ENCODE data around the gene TCF7L2. TPM values are rescaled to one million over a fixed set of nuclear protein-coding genes. Genes with fewer than 3 reads are reported as not detected.
A peak's percentile ranks its signal among the peaks of the same experiment; 100 is the strongest.

Gene TCF7L2
- total RNA-seq, 1 donor from 2014 or later, result 45.0 TPM

GRCh38 chr10:112946649-112947048, 3.4 kb upstream of the TCF7L2 start:
- no peak for DNase-seq (ENCODE audit: low spot score)

DNA sequence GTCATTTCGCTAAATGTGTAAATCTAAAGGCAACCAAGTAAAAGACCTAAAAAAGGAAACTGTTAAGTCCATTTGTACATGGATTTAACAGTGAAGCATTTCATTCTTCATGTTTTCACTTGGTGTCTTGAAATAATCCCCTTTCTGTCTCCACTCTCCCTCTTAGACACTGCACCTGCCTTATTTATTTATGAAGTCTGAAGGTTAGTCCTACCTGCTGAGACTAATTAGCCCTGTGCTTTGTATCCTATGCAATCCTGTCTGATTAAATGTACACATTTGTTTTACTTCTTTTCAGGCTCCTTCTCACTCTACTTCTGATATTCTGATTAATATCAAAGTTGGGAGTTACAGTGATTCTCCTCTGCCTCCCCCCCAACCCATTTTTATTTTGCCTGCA, 1.9 kb upstream of the TCF7L2 start:
- no peak for DNase-seq (ENCODE audit: low spot score)

DNA sequence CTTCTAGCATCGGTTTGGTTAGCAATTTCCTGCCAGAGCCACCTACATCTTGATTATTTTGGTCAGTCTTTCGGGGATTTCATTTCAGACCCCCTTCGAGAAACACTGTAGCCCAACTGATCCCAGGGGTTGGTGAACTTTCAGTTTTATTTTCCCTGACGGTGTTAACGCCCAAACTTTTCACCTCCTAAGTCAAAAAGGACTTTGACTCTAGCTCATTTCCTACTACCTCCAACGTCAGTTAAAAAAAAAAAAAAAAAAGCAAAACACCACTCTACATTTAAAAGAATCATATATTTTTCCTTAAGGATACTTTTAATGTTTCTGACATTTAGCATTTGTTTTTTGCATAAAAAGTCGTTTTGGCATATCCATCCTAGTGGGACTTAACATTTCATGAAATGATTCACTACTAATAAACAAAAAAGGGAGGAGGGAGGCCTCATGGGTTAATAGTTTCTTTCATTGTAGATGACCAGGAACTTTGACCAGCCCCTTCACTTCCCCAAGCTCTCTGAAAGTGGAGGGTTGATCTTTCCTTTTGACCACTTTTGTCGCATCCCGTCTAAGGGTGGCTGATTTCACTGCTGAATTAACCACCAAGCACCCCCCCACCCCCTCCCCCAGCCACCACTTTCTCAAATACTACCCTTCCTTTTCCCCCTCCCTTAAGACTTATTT, 764 bp upstream of the TCF7L2 start:
- DNase-seq (ENCODE audit: low spot score), result peak; percentile 22

DNA sequence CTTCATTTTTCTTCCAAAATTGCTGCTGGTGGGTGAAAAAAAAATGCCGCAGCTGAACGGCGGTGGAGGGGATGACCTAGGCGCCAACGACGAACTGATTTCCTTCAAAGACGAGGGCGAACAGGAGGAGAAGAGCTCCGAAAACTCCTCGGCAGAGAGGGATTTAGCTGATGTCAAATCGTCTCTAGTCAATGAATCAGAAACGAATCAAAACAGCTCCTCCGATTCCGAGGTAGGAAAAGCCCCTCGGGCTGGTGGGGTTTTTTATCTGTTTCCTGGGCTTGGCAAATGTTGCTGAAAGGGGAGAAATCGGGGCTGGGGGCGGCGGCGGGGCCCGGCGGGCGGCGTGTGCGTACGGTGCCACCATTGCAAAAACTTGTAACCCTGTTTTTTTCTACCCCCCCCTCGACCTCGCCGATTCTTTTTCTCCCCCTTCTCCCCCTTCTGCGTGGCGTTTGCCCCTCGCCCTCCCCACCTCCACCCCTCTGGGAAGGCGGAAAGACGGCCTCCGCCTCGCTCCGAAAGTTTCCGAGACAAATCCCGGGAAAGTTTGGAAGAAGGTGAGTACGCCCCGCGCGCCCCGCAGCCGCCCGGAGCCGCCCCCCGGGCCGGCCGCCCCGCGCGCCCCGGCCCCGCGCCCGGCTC, 789 bp downstream of the TCF7L2 start:
- DNase-seq (ENCODE audit: low spot score), result peak; percentile 55

- peak; percentile 92 for DNase-seq (ENCODE audit: low spot score)
These were observed 1.6 kb downstream of the TCF7L2 start for GRCh38 chr10:112951359-112952281.

- DNase-seq (ENCODE audit: low spot score), result peak; percentile 37
These were observed 2.5 kb downstream of the TCF7L2 start for GRCh38 chr10:112952282-112953173.

DNA sequence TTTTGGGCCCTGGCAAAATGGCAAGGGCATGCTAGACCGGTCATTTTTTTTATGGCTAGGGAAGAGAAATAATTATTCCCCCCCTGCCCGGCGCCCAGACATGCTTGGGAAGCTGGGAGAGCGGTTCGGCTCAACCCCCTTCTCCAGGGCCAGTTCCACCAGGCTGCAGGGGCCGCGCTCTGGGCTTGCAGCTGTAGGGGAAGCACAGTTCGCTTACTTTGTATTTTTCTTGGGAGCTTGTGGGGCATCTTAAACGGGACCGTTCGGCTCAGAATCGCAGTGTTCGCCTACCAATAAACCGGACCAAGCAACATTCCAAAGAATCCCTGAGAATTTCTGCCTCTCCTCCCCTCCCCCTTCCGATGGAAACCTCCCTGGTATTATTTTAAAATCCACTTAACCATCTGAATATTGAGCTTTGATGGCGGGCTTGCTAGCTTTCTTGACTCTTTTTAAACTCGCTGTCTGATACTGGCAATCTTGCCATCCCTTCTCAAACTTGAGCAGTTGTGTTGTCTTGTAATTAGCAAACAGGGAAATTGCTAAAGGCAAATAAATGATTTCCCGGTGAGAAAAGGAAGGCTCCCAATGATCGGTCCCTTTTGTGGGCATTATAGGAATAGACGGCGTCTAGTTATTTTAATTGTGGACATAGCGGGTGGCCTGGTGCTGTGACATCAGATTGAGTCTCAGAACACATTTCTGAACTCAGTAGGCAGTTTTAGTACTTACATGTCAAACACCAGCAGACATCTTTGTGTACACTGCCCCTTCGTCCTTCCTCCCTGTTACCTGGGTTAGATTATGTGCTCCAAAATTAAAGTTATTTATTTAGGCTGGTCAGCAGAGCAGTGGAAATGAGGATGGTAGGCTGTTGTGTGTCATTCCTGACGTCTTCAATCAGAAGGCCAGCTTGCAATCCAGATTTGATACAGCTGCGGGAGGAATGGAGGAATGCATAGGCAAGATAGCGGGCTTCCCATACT, 3.4 kb downstream of the TCF7L2 start:
- peak; percentile 54 for DNase-seq (ENCODE audit: low spot score)

DNA sequence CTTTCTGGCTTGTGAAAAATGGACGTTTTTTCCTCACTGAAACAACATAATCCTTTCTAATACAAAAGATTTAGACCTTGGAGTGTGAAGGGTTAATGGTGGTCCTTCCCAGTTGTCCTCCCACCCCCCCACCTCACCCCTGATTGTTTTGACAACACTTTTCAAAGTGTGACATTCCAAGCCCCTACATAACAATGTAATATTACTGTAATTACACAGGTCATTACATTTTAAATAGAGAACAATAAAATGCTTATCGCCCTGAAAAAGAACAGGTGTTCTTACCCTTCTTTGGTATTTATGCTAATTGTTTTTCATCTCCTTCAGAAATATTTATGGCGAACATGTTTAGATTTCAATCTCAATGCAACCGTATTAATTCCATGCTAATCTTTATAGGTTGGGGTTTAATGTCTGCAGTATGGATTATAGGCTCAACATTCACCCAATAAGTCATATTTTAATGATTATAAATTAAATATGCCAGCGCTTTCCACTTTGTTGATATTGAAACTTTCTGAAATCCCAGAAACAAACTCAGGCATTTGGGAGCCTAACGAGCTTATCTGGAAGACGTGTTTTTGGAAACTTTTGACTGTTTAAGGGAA, 5.0 kb downstream of the TCF7L2 start:
- DNase-seq (ENCODE audit: low spot score), result no peak

GRCh38 chr10:112955582-112956421, 5.8 kb downstream of the TCF7L2 start:
- DNase-seq (ENCODE audit: low spot score), result peak; percentile 76

- DNase-seq (ENCODE audit: low spot score), result no peak
These were observed 6.7 kb downstream of the TCF7L2 start for GRCh38 chr10:112956631-112957350.

DNA sequence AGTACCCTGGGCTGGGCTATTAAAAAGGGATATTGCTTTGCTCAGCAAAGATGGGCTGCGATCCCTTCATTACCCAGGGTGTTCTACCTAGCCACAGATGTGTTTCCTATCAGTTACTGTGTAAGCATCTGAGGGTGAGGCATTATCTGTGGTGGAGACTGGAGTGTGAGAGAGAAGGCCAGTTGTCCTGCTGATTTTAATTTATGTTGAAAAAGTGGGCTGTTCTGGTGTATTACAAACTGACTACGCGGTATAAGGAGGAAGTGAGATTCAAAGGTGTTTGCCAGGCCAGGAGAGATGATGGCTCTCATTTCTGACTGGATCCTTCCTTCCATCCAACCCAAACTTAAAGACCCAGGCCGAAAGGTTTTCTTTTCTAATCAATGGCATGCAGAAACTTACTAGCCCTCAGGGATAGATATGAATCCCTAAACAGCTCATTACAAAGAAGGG, 7.6 kb downstream of the TCF7L2 start:
- no peak for DNase-seq (ENCODE audit: low spot score)

DNA sequence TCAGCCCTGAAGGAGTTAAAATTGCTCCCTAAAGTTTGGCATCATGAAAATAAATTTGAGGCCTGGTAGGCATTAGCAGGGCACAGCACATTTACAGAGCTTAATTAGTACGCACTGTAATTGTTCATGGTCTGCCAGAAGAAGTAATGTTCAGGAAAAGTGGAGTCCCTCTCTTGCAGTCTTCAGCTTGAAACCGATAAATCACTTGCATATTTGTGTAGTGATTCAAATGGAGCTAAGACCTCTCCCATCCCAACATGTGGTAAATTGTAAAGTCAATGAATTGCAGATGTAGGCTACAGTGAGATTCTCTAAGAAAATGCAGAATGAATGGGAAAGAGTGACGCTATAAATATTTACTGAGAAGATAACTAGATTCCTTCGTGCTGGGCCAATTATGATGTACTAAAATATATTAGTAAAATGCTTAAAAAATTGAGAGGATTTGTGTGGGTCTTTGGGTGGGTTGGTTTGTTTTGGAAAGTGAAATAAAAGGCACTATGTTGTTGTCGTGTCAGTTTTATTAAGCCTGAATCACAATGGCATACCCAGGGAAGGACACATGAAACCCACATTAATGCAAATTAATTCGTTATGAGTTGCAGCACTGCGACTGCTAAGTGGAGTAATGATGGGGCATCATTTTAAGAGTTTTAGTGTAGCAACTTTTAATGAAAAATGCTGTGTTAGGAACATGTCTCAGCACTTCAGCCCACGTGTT, 8.4 kb downstream of the TCF7L2 start:
- peak; percentile 92 for DNase-seq (ENCODE audit: low spot score)

GRCh38 chr10:112959207-112959838, 9.3 kb downstream of the TCF7L2 start:
- peak; percentile 35 for DNase-seq (ENCODE audit: low spot score)

DNA sequence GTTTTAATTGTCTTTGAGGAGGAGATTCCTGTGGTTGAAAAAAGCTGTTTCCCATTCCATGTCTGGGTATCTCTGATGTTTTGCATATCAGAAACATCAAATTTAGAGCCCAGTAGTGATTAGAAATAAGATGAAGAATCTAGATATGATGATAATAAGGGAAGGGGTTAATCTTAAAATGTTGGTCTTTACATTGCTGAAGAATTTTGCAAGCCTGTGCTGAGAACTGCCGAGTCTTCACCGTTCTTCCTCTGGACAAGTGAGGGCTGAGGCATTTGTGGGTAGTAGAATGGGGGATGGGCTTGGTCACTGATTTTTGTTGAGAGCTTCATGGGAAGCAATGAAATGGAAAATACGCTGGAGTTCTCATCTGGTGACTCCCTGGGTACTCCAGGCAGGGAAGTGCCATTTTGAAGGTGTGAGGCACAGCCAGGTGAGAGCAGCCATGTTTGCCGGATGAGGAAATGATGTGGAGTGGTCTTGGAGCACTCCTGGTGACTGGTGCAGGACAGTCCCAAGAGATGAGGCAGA, 10.2 kb downstream of the TCF7L2 start:
- no peak for DNase-seq (ENCODE audit: low spot score)

GRCh38 chr10:112961609-112962008, 11.6 kb downstream of the TCF7L2 start:
- no peak for DNase-seq (ENCODE audit: low spot score)

GRCh38 chr10:112962343-112962742, 12.3 kb downstream of the TCF7L2 start:
- DNase-seq (ENCODE audit: low spot score), result no peak

All from umbilical cord (tissue), 2 donors.